HG02884 (cell line): ENCODE data around the gene PCDHGA10.
"Not testable (repeated sequence)": the region's sequence is repeated elsewhere in the genome, so short reads cannot be mapped to it uniquely, and the experiment has no call there.

Experiments
- ATAC-seq: cut with Tn5 transposase; IDR thresholded peaks from one replicate; pipeline ENCODE4 v1.9.1; 2021; ENCODE audit warnings: mild to moderate bottlenecking, moderate library complexity; ENCODE audit not compliant: unreplicated experiment

PCDHGA10 gene

GRCh38 chr5:141392429-141393198 lies 20.2 kb upstream of the PCDHGA10 start, which contains the start of gene PCDHGA8:
Gene PCDHGA8, plus strand, starts transcription at chr5:141392633. Its CDS starts 181 bp downstream, at chr5:141392814.
- no peak for ATAC-seq

- no peak for ATAC-seq
Observed at GRCh38 chr5:141393267-141393666, 19.5 kb upstream of the PCDHGA10 start.

- not testable (repeated sequence) for ATAC-seq
Observed at GRCh38 chr5:141394401-141395187, 18.2 kb upstream of the PCDHGA10 start.

- peak; percentile 63 for ATAC-seq
Observed at GRCh38 chr5:141397756-141398551, 14.8 kb upstream of the PCDHGA10 start, which contains the start of gene PCDHGB5. Gene PCDHGB5, plus strand, starts transcription at chr5:141397947. Its CDS starts 181 bp downstream, at chr5:141398128.

GRCh38 chr5:141398608-141399007 lies 14.2 kb upstream of the PCDHGA10 start:
- no peak for ATAC-seq

GRCh38 chr5:141399555-141400258 lies 13.1 kb upstream of the PCDHGA10 start:
- no peak for ATAC-seq

- no peak for ATAC-seq
Observed at GRCh38 chr5:141402553-141403243, 10.1 kb upstream of the PCDHGA10 start, which contains the start of gene PCDHGA9. Gene PCDHGA9, plus strand, starts transcription at chr5:141402778. Its CDS starts 175 bp downstream, at chr5:141402953.

GRCh38 chr5:141403387-141403786 lies 9.4 kb upstream of the PCDHGA10 start:
- ATAC-seq, result no peak

- peak; percentile 68 for ATAC-seq
Observed at GRCh38 chr5:141407790-141408505, 4.8 kb upstream of the PCDHGA10 start, which contains the start of gene PCDHGB6. Gene PCDHGB6, plus strand, starts transcription at chr5:141408021. Its CDS starts 182 bp downstream, at chr5:141408203.

GRCh38 chr5:141409598-141410306 lies 3.0 kb upstream of the PCDHGA10 start:
- ATAC-seq, result no peak

- no peak for ATAC-seq
Observed at GRCh38 chr5:141411575-141411974, 1.2 kb upstream of the PCDHGA10 start.

- ATAC-seq, result no peak
Observed at GRCh38 chr5:141413540-141414069, 818 bp downstream of the PCDHGA10 start.

GRCh38 chr5:141414548-141415274 lies 1.9 kb downstream of the PCDHGA10 start:
- not testable (repeated sequence) for ATAC-seq

GRCh38 chr5:141415275-141415618 lies 2.5 kb downstream of the PCDHGA10 start:
- ATAC-seq, result not testable (repeated sequence)

- ATAC-seq, result peak; percentile 76
Observed at GRCh38 chr5:141417494-141418172, 4.8 kb downstream of the PCDHGA10 start, which contains the start of gene PCDHGB7. Gene PCDHGB7, plus strand, starts transcription at chr5:141417677. Its CDS starts 183 bp downstream, at chr5:141417860.

- no peak for ATAC-seq
Observed at GRCh38 chr5:141419074-141419880, 6.5 kb downstream of the PCDHGA10 start.
